Stimulated activated memory B cell treated with anti-CD40 and anti-IgM and Interleukin-4, amounts not matched to agents 10 μg/mL and 1 μg/mL and 100 μg/mL, for 72 hours (primary cell): ENCODE results near the gene KCNG1.
"Not testable (repeated sequence)": the region's sequence is repeated elsewhere in the genome, so short reads cannot be mapped to it uniquely, and the experiment has no call there.

Experiments
- ATAC-seq: fragments of 150-1000 bp; cut with Tn5 transposase; 2 replicates; pipeline ENCODE4 v1.10.0; 2021
- H3K27ac Mint-ChIP-seq: one replicate; pipeline ENCODE4 v1.8.0; 2022; ENCODE audit warnings: mild to moderate bottlenecking, mixed read lengths
- H3K27me3 Mint-ChIP-seq: one replicate; pipeline ENCODE4 v1.8.0; 2022; ENCODE audit warnings: mixed read lengths
- H3K36me3 Mint-ChIP-seq: one replicate; pipeline ENCODE4 v1.8.0; 2022; ENCODE audit warnings: mixed read lengths
- H3K4me1 Mint-ChIP-seq: one replicate; pipeline ENCODE4 v1.8.0; 2022; ENCODE audit warnings: mixed read lengths
- H3K4me3 Mint-ChIP-seq: one replicate; pipeline ENCODE4 v1.8.0; 2022; ENCODE audit warnings: mild to moderate bottlenecking, moderate library complexity, mixed read lengths
- H3K9me3 Mint-ChIP-seq: one replicate; pipeline ENCODE4 v1.8.0; 2022; ENCODE audit warnings: mixed read lengths

KCNG1 gene

GRCh38 chr20:50991076-50991475 lies 31.8 kb downstream of the KCNG1 start:
- Mint-ChIP-seq H3K27me3 (peaks cover 11% of the 10 kb centered on the region), H3K27ac (no peak overlapping the region), H3K36me3 (no peaks in the 10 kb centered on the region), H3K9me3 (peaks cover 3% of the 10 kb centered on the region), H3K4me3 (no peak overlapping the region), H3K4me1 (peaks cover 10% of the 10 kb centered on the region)
- ATAC-seq, result no peak

DNA sequence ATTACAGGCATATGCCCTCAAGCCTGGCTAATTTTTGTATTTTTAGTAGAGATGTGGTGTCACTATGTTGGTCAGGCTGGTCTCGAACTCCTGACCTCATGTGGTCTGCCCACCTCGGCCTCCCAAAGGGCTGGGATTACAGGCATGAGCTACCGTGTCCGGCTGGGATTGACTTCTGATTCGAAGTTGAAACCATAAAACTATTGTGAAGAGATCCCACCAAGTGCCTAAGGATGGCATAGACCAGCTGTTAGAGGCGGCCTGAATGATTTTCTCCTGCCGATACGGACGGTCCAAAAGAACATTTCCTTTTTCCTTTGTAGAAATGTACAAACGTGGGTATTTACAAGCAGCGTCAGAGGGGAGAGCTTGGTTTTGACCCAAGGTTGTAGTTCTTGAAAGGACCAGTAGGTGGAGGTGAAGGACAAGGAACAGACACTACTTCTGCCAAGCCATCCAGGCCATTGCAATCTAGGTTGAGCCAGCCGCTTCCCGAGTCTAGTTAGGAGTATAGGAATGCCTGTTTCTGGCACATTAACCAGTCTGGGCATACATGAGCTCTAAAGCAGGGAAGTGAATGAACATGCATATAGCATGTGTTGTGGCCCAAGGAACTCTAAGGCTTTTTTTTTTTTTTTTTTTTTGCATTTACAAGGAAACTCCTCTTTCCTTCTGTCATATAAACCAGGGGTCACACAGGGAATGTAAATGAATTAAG lies 35.3 kb downstream of the KCNG1 start:
- no peak overlapping the region for H3K27ac Mint-ChIP-seq
- ATAC-seq, result peak; percentile 82
- no peaks in the 10 kb centered on the region for H3K36me3 Mint-ChIP-seq
- no peaks in the 10 kb centered on the region for H3K9me3 Mint-ChIP-seq
- H3K4me1 Mint-ChIP-seq, result peaks cover 5% of the 10 kb centered on the region
- H3K4me3 Mint-ChIP-seq, result no peak overlapping the region
- H3K27me3 Mint-ChIP-seq, result peaks cover 22% of the 10 kb centered on the region

DNA sequence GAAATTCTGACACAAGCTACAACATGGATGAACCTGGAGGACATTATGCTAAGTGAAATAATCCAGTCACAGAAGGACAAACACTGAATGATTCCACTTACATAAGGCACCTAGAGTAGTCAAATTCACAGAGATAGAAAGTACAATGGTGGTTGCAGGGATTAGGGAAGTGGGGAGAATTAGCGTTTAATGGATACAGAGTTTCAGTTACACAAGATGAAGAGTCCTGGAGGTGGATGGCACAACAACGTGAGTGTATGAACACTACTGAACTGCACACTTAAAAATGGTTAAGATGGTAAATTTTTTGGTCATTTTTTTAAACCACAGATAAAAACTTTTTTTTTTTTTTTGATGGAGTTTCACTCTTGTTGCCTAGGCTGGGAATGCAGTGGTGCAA lies 39.6 kb downstream of the KCNG1 start:
- Mint-ChIP-seq H3K27me3 (peaks cover 51% of the 10 kb centered on the region), H3K4me1 (peaks cover 10% of the 10 kb centered on the region), H3K36me3 (no peaks in the 10 kb centered on the region), H3K27ac (no peak overlapping the region), H3K4me3 (no peak overlapping the region), H3K9me3 (no peaks in the 10 kb centered on the region)
- no peak for ATAC-seq

GRCh38 chr20:50982363-50982762 lies 40.5 kb downstream of the KCNG1 start:
- Mint-ChIP-seq H3K9me3 (no peaks in the 10 kb centered on the region), H3K27me3 (peaks cover 55% of the 10 kb centered on the region), H3K36me3 (no peaks in the 10 kb centered on the region), H3K4me3 (no peak overlapping the region), H3K27ac (no peak overlapping the region), H3K4me1 (peaks cover 10% of the 10 kb centered on the region)
- ATAC-seq, result no peak

DNA sequence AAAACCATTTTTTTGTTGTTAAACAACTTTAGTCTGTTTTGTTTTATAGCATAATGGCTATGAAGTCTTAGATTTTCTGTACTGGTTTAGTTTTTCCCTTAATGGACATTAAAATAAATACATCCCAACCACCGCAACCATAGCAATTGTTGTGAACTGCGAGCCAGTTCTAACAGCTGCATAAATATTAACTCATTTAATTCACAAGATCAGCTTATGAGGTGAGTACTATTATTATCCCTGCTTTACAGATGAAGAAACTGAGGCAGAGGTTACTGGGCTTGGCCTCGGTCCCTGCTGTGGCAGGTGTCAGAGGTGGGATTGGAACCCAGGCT lies 41.2 kb downstream of the KCNG1 start:
- Mint-ChIP-seq H3K4me3 (no peak overlapping the region), H3K9me3 (no peaks in the 10 kb centered on the region), H3K36me3 (no peaks in the 10 kb centered on the region), H3K27me3 (peaks cover 54% of the 10 kb centered on the region), H3K4me1 (peaks cover 10% of the 10 kb centered on the region), H3K27ac (no peak overlapping the region)
- no peak for ATAC-seq

DNA sequence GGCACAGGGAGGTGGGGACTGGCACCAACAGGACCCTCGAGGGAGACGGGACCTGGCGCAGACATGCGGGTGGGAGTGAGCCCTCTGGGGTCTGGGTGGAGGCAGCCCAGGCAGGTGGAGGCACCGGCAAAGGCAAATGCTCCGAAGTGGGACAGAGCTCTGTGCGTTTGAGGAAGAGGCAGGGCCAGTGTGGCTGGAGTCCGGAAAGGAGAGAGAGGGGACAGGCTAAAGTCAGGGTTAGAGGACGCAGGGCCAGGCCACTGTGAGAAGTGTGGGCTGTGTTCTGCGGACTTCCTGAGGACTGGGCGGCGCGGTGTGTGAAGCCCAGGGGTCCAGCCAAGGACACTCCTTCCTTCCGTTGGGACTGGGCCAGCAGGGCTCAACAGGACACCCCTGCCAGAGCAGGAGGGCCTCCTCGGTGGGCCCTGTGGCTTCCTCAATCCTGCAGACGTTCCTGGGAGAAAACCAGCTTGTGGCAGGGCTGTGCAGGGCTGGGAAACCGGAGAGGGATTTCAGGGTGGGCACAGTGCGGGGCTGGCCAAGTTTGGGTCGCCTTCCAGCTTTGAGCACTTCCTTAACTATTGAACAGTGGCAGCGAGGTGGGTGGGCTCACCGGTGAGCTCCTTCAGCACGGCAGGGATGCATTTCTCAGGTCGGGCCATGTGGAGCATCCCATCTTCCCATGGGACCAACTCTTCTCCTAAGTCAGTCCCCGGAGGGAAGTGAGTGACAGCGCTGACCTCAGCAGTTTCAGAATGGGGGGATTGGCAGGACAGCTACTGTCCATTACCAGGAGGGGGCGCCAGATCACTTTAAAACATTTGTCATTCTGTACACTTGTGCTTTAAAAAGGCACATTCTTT lies 41.8 kb downstream of the KCNG1 start:
- H3K27me3 Mint-ChIP-seq, result peaks cover 54% of the 10 kb centered on the region
- ATAC-seq, result peak; percentile 54
- H3K27ac Mint-ChIP-seq, result no peak overlapping the region
- no peak overlapping the region for H3K4me3 Mint-ChIP-seq
- H3K9me3 Mint-ChIP-seq, result no peaks in the 10 kb centered on the region
- no peaks in the 10 kb centered on the region for H3K36me3 Mint-ChIP-seq
- H3K4me1 Mint-ChIP-seq, result peaks cover 10% of the 10 kb centered on the region

DNA sequence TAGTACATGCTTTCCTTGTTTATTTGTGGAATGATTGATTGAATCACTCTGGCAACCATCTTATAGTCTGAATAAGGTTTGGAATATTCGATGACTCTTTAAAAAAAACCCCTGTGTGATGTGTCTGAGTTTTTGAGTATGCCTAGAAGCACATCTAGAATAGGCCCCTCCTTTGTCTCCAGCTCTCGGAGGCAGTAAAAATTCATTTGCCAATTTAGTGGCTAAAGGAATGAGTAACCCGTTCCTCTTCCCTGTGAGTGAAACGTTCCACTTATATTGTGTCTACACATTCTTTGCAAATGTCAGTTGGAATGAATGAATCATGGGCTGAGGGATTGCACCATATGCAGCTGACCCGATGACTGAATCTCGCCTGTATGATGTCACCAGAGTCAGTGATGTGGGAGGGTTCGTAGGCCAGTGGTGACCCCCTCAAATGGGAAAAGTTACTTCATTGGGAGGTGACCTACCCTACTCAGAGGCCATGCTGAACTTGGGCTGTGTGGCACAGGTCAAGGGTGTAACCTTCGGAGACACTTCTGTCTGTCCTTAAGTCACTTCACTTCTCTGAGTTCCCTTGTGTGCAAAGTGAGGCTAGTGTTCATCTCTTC lies 42.7 kb downstream of the KCNG1 start:
- Mint-ChIP-seq H3K27me3 (peaks cover 63% of the 10 kb centered on the region), H3K4me3 (no peak overlapping the region), H3K27ac (no peak overlapping the region), H3K36me3 (no peaks in the 10 kb centered on the region), H3K4me1 (peaks cover 10% of the 10 kb centered on the region), H3K9me3 (no peaks in the 10 kb centered on the region)
- ATAC-seq, result peak; percentile 35

GRCh38 chr20:50978533-50978932 lies 44.4 kb downstream of the KCNG1 start:
- not testable (repeated sequence) for H3K4me3 Mint-ChIP-seq, H3K36me3 Mint-ChIP-seq, H3K27ac Mint-ChIP-seq, ATAC-seq, H3K9me3 Mint-ChIP-seq
- peaks cover 67% of the 10 kb centered on the region for H3K27me3 Mint-ChIP-seq
- H3K4me1 Mint-ChIP-seq, result peaks cover 10% of the 10 kb centered on the region

GRCh38 chr20:50977066-50978021 lies 45.6 kb downstream of the KCNG1 start:
- H3K27ac Mint-ChIP-seq, result no peak overlapping the region
- peaks cover 55% of the 10 kb centered on the region for H3K27me3 Mint-ChIP-seq
- H3K4me1 Mint-ChIP-seq, result peaks cover 10% of the 10 kb centered on the region
- no peaks in the 10 kb centered on the region for H3K9me3 Mint-ChIP-seq
- H3K36me3 Mint-ChIP-seq, result no peaks in the 10 kb centered on the region
- ATAC-seq, result no peak
- no peak overlapping the region for H3K4me3 Mint-ChIP-seq

GRCh38 chr20:50975701-50976330 lies 47.1 kb downstream of the KCNG1 start:
- no peak overlapping the region for H3K27ac Mint-ChIP-seq
- no peaks in the 10 kb centered on the region for H3K36me3 Mint-ChIP-seq
- H3K4me3 Mint-ChIP-seq, result no peak overlapping the region
- no peak for ATAC-seq
- H3K4me1 Mint-ChIP-seq, result peaks cover 4% of the 10 kb centered on the region
- peaks cover 53% of the 10 kb centered on the region for H3K27me3 Mint-ChIP-seq
- H3K9me3 Mint-ChIP-seq, result no peaks in the 10 kb centered on the region

DNA sequence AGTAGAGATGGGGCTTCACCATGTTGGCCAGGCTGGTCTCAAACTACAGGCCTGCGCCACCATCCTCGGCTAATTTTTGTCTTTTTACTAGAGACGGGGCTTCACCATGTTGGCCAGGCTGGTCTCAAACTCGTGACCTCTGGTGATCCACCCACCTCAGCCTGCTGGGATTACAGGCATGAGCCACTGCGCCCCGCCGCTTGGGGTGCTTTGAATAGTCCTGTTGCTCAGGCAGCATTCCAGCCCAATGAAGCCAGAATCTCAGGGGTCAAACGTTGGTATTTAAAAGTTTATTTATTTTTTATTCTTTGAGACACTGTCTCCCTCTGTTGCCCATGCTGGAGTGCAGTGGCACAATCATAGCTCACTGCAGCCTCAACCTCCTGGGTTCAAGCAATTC lies 53.0 kb downstream of the KCNG1 start:
- Mint-ChIP-seq H3K4me1 (no peaks in the 10 kb centered on the region), H3K9me3 (no peaks in the 10 kb centered on the region), H3K27ac (no peak overlapping the region), H3K4me3 (no peak overlapping the region), H3K27me3 (peaks cover 3% of the 10 kb centered on the region), H3K36me3 (no peaks in the 10 kb centered on the region)
- no peak for ATAC-seq

DNA sequence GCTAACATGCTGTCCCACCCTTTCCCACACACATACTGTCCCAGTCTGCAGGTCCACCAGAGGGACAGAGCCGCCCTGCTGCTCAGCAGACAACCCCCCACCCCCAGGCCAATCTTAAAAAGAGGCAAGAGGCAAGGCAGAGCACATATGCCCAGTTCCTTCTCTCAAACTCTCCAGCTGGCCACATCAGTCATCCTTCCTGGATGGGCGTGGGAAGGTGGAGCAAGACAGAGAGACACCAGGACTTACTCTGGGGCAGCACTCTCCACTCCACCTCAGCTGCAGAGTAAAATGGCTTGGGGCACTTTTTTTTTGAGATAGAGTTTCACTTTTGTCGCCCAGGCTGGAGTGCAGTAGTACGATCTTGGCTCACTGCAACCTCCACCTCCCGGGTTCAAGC lies 53.5 kb downstream of the KCNG1 start:
- Mint-ChIP-seq H3K4me1 (no peaks in the 10 kb centered on the region), H3K27me3 (no peaks in the 10 kb centered on the region), H3K9me3 (no peaks in the 10 kb centered on the region), H3K27ac (no peak overlapping the region), H3K4me3 (no peak overlapping the region), H3K36me3 (no peaks in the 10 kb centered on the region)
- no peak for ATAC-seq

DNA sequence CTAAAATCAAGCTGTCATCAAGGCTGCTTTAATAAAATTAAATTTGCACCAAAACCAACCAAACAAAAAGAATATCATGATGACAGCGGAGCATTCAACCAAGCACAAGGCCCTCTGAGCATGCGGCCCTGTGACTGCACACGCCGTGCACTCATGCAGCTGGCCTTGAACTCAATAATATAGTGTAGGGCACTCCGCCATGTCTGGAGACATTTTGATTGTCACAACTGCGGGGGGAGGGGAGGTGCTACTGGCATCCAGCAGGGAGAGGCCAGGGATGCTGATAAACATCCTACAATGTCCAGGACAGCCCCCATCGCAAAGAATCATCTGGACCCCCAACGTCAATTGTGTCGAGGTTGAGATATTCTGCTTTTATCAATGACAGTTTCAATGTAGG lies 54.6 kb downstream of the KCNG1 start:
- Mint-ChIP-seq H3K4me3 (no peak overlapping the region), H3K36me3 (peaks cover 2% of the 10 kb centered on the region), H3K27me3 (no peaks in the 10 kb centered on the region), H3K9me3 (no peaks in the 10 kb centered on the region), H3K4me1 (no peaks in the 10 kb centered on the region), H3K27ac (no peak overlapping the region)
- ATAC-seq, result no peak

GRCh38 chr20:50967586-50967985 lies 55.3 kb downstream of the KCNG1 start:
- H3K4me3 Mint-ChIP-seq, result no peak overlapping the region
- peaks cover 1% of the 10 kb centered on the region for H3K4me1 Mint-ChIP-seq
- no peak overlapping the region for H3K27ac Mint-ChIP-seq
- no peaks in the 10 kb centered on the region for H3K9me3 Mint-ChIP-seq
- H3K27me3 Mint-ChIP-seq, result no peaks in the 10 kb centered on the region
- ATAC-seq, result no peak
- H3K36me3 Mint-ChIP-seq, result peaks cover 9% of the 10 kb centered on the region
